DMS 273 (cell line): Measurements from ENCODE around the gene FAM98C.

Experiments
- DNase-seq: peaks from one replicate; lab custom pipeline; 2025; ENCODE audit not compliant: unreplicated experiment; lab: John Stamatoyannopoulos, UW

FAM98C gene

DNA sequence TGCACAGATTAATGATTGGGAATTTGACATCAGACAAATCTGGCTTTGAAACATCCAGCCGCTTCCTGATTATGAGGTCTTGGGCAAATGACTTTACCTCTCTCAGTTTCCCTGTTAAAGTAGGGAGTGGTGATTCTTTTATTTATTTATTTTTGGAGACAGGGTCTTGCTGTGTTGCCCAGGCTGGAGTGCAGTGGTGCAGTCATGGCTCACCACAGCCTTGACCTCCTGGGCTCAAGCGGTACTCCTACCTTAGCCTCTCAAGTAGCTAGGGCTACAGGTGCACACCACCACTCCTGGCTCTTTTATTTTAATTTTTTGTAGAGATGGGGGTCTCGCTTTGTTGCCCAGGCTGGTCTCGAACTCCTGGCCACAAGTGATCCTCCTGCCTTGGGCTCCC, 25.8 kb upstream of the FAM98C start:
- no peak for DNase-seq

GRCh38 chr19:38378866-38379265, 24.0 kb upstream of the FAM98C start:
- no peak for DNase-seq

DNA sequence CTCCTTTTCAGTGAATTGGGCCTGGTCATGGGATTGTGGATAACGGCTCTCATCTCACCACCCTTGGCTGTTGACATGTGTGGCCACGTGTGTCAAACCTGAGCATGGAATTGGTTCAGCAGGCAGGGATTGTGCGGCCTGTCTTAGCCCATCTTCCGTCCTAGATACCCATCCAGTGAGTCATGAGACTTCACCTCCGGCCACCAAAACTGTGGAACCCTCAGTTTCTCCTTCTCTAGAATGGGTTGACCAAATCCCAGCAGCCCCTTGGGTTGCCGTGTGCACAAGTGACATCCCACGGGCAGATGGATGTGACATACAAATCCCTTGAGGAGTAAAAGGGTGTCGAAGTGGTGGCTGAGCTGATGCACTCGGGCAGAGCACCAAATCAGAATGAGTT, 21.8 kb upstream of the FAM98C start:
- no peak for DNase-seq

DNA sequence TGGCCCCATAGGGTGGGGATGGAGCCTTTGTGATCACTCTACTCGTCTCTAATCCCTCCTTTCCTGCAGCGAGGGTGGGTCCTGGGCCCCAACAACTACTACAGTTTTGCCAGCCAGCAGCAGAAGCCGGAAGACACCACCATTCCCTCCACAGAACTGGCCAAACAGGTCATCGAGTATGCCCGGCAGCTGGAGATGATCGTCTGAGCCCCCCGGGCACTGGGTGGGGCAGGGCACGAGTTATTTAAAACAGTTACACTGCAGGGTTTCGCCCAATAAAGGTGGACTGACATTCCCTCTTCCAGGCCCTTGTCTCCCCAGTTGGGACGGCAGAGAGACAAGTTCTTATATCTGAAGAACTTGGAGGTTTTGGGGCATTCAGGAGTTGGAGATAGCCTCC, 19.7 kb upstream of the FAM98C start:
- DNase-seq: no peak

DNA sequence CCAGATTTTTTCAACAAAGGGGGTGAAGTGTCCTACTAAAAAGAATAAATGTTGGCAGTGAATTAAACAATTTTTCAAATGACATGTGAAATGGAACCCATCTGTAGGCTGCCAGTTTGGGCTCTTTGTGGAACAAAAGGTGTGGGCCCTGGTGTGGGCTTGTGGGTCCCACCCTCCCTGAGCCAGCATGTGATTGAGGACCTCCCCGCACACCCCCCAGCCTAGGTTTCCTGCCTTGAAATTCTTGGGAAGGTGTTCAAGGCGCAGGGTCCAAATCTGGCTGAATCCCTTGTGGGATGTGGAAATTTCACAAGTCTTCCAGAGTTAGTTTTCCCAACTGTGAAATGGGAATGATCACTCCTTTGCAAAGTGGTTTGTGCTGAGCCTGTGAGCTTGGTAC, 19.1 kb upstream of the FAM98C start:
- no peak for DNase-seq

DNA sequence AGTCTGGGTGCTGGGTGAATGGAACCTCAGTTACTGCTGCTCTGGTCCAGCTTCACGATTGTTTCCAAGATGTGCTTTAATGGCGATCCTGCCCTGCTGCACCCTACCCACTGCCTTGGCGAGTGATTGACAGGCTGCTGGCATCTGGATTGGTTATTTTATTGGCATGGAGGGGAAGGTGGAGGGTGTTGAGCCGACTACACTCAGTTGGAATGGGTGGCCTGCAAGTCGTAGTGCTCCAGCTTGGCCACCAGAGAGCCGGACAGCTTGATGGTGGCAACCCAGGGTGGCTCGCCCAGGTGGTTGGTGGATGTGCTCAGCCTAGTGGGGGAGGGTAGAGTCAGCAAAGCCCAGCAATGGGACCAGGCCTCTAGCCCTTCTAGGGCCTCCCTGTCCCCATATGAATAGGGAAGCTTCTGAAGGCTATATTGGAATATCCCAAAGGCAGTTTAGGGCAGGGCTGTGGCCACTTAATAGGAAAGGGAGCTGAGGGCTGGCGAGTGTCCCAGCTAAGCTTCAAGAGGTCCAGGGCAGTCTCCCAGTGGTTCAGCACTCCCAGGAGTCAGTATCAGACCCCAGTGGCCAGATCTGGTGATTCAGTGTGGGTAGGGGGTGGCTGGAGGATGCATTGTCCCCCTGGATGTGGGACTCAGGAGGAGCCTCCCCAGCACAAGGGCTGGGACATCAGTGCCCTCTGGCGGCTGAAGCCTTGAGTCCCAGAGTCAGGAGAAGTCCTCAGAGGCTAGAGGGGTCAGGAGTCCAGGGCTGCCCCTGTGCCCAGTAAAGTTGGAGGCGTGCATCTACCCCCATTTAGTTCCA, 18.5 kb upstream of the FAM98C start:
- peak; percentile 65 for DNase-seq

DNA sequence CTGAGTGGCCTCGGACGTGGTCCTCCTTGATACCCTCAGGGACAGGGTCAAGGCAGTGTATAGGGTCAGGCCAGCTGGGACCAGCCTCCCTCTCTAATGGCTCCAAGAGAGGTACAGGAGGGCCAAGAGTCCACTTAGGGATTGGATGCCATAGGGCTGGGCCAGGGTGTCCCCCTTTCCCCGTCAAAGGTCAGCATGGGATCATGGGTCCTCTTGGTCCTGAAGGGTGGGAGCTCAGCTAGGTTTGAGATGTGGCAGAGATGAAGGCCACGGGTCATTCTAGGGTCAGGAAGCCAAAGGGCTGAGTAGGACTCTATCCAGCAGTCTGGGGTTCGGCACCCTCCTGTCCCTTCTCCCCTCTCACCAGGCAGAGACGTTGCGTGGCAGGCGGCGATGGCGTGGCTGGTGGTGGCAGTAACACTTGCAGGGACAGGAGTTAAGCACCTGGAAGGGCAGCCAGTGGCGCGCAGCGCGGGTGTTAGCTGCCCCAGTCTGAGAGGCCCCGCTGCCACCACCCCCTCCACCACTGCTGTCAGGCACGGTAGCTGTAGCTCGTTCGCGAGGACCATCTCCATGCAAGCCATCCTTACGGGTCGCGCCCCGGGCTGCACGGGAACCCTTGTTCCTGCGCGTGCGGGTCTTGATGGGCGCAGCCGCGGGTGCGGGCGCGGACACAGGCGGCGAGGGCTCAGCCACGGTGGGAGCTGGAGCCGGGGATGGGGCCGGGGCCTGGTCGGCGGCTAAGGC, 17.7 kb upstream of the FAM98C start:
- DNase-seq: no peak

DNA sequence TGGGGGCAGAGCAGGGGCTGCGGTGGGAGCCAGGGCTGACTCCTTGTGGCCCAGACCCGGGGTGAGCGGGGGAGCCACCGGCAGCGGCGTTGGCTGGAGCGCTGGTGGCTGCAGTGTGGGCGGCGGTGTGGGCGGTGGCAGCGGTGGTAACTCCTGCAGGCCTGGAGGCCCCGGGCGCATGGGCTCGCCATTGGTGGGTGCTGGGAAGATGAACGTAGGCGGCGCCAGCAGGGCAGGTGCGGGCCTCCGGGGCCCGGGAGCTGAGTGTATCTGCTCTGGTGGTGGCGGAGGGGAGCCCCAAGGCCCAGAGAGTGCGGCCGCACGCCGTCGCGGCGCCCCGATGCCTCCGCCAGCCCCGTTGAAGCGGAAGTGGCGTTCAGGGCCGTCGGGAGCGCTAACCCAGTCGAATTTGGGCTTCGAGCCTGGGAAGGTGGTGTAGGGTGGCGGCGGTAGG, 17.1 kb upstream of the FAM98C start:
- no peak for DNase-seq

DNA sequence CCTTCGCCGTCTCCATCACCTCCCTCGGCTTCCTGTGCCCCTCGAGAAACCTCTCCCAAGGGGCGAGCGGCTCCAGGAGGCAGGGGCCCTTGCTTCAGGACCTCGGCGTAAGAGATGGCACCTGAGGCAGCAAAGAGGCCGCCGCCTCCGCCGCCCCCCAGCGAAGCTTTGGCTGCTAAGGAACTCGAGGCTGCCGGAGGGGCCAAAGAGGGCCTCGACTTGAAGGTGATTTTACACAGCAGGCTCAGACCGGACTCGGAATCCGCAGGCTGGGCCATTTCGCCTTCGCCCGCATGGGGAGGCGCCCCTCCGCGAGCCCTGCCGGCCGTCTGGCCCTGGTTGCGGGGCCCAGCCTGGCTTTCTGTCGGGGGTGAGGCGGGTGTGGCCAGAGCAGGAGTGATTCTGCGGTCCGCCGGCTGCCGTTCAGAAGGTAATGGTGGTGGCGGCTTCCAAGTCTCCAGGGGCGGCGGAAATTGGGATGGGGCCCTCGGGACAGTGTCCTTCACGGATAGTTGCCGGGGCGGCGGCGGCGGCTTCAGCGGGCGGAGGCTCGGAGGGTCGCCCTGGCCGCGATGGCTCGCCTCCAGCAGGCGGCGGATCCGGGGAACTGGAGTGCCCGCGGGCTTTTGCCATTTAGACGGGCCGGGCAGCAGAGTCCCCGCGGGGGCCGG, 16.5 kb upstream of the FAM98C start:
- peak; percentile 57 for DNase-seq

DNA sequence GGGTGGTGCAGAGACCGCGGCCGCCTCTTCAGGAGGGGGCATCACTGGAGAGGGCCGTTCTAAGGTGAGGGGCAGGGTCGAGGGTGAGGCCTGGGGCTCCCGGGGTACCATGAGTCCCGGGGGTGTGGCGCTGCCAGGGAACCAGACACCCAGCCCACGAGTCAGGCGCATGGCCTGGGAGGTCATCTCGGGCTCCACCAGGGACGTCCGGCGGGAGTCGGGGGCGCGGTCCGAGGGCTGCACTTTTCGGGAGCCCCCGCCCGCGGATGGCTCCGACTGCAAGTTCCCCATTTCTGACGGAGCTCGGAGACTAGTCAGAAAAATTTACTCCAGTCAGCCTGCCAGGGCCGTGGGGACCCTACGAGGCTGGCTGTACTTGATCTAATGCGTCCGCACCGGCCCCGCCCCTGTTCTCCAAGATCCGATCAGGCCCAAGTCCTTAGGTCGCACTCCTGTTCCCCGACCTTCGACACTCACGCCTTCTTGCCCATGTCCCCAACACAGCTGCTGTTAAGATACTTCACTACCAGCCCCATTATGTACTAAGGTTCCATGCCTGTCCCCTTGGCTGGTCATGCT, 15.8 kb upstream of the FAM98C start:
- DNase-seq: peak; percentile 72

- DNase-seq: peak; percentile 88
Observed at GRCh38 chr19:38387550-38388348, 15.1 kb upstream of the FAM98C start, which contains the start of gene GGN. TSS of gene GGN (minus strand) at chr19:38388034. CDS start at chr19:38387261, 773 bp downstream.

GRCh38 chr19:38388349-38389100, 14.4 kb upstream of the FAM98C start, which contains the start of gene SPRED3:
TSS of gene SPRED3 (plus strand) at chr19:38388697. CDS start at chr19:38390303, 1,606 bp downstream.
- DNase-seq: peak; percentile 61

DNA sequence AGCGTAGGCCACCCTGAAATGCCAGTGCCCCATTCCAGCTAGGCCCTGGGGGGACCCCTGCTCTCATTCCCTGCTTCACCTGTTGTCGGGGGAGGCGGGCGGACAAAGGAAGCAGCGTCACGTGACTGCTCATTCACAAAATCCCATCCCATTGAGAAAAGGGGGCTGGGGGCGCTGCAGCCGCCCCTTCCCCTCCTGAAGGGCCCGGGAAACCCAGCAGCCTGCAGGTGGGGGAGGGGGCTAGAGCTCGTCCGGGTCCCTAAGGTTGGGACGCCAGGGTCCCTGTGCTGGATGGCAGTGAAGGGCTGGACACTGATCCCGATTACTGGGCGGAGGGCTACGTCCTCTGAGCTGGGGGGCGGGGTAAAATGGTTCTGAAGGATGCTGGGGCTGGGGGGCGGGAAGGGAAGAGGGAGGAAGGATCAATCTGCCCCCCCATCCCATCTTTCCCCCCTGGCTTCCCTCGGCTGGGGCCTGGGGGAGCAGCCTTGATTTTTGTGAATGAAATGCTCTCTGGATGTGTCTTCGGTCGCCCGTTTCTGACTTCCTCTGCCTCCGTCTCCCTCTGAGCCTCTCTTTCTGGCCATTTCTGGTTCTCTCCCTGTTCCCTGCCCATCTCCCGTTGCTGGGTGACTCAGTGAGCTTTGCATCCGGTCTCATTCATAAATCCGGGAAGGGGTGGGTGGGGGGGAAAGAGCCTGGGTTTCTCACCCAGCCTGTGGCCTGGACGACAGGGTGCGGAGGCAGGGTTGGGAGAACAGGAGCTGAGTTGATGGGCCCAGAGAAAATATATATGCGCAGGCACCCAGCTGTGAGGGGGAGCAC, 13.6 kb upstream of the FAM98C start:
- peak; percentile 40 for DNase-seq

GRCh38 chr19:38389957-38390924, 12.7 kb upstream of the FAM98C start:
- DNase-seq: no peak

GRCh38 chr19:38391911-38392464, 10.9 kb upstream of the FAM98C start:
- DNase-seq: no peak

GRCh38 chr19:38392707-38393308, 10.1 kb upstream of the FAM98C start:
- peak; percentile 36 for DNase-seq

- peak; percentile 79 for DNase-seq
Observed at GRCh38 chr19:38394488-38394887, 8.4 kb upstream of the FAM98C start.
